Activated T-helper 1 cell treated with anti-CD3 and anti-CD28 coated beads, Interleukin-12 subunit alpha, Interleukin-12 subunit beta, Interleukin-2, Interleukin-4 antibody, amounts not matched to agents 30 ng/mL and 10 ng/mL and 1 ng/mL, durations not matched to agents 14 hours and 24 hours and 36 hours (primary cell): ENCODE measurements around the gene GPR137B. TPM values are rescaled to one million over a fixed set of nuclear protein-coding genes. Genes with fewer than 3 reads are reported as not detected.
A peak's percentile ranks its signal among the peaks of the same experiment; 100 is the strongest.

Experiments used
- DNase-seq: peaks from one replicate; pipeline ENCODE4 v3.0.0; 2021; ENCODE audit warnings: low spot score
- H3K27ac Mint-ChIP-seq: one replicate; pipeline ENCODE4 v1.8.0; 2021; ENCODE audit warnings: mild to moderate bottlenecking, mixed read lengths
- H3K27me3 Mint-ChIP-seq: one replicate; pipeline ENCODE4 v1.8.0; 2022; ENCODE audit warnings: mild to moderate bottlenecking, moderate library complexity, mixed read lengths; ENCODE audit not compliant: insufficient read depth
- H3K36me3 Mint-ChIP-seq: one replicate; pipeline ENCODE4 v1.8.0; 2021; ENCODE audit warnings: low read depth, mixed read lengths
- H3K4me1 Mint-ChIP-seq: one replicate; pipeline ENCODE4 v1.8.0; 2021; ENCODE audit warnings: low read depth, mixed read lengths
- H3K4me3 Mint-ChIP-seq: one replicate; pipeline ENCODE4 v1.8.0; 2021; ENCODE audit warnings: mild to moderate bottlenecking, moderate library complexity, mixed read lengths
- H3K9me3 Mint-ChIP-seq: one replicate; pipeline ENCODE4 v1.8.0; 2021; ENCODE audit warnings: mixed read lengths
- intact Hi-C: fragments of 100-400 bp; cut with micrococcal nuclease; formaldehyde crosslinking; loops from one replicate; pipeline ENCODE4 v1.15.1; 2024
- total RNA-seq: library from RNA; stranded (reverse); gene quantifications from 2 replicates; pipeline ENCODE4 v1.2.3, GENCODE V29; 2022

The GPR137B gene
- total RNA-seq, 1 donor from 2014 or later, result 9.2 TPM

GRCh38 chr1:236103646-236104218 lies 38.6 kb upstream of the GPR137B start:
- Mint-ChIP-seq H3K4me1 (peaks cover 6% of the 10 kb centered on the region), H3K36me3 (no peaks in the 10 kb centered on the region), H3K9me3 (no peaks in the 10 kb centered on the region), H3K4me3 (no peak overlapping the region), H3K27ac (no peak overlapping the region), H3K27me3 (peaks cover 3% of the 10 kb centered on the region)
- peak; percentile 38 for DNase-seq
- intact Hi-C loops, result loop anchor here (1.0 to 2.0 kb wide), 5 partner anchors 387 to 1283 kb away; partner anchors contain the start of gene HEATR1

GRCh38 chr1:236107121-236107907 lies 35.0 kb upstream of the GPR137B start:
- Mint-ChIP-seq H3K27ac (no peak overlapping the region), H3K9me3 (no peaks in the 10 kb centered on the region), H3K36me3 (no peaks in the 10 kb centered on the region), H3K4me3 (no peak overlapping the region), H3K27me3 (peaks cover 2% of the 10 kb centered on the region), H3K4me1 (peaks cover 6% of the 10 kb centered on the region)
- DNase-seq, result no peak
- intact Hi-C loops, result no loop called here

GRCh38 chr1:236108027-236108648 lies 34.2 kb upstream of the GPR137B start:
- intact Hi-C loops, result loop anchor here (2.0 kb wide), 3 partner anchors 35 to 287 kb away; partner anchors contain the start of genes EDARADD and GPR137B
- H3K36me3 Mint-ChIP-seq, result no peaks in the 10 kb centered on the region

GRCh38 chr1:236110137-236110536 lies 32.2 kb upstream of the GPR137B start:
- Mint-ChIP-seq H3K27me3 (peaks cover 4% of the 10 kb centered on the region), H3K36me3 (no peaks in the 10 kb centered on the region), H3K4me3 (no peak overlapping the region), H3K9me3 (no peaks in the 10 kb centered on the region), H3K4me1 (no peaks in the 10 kb centered on the region), H3K27ac (no peak overlapping the region)
- DNase-seq, result no peak
- intact Hi-C loops, result no loop called here

More at GRCh38 chr1:236108027-236108648, 34.2 kb upstream of the GPR137B start:
- Mint-ChIP-seq H3K9me3 (no peaks in the 10 kb centered on the region), H3K27me3 (peaks cover 2% of the 10 kb centered on the region), H3K4me1 (peaks cover 6% of the 10 kb centered on the region), H3K27ac (no peak overlapping the region), H3K4me3 (no peak overlapping the region)
- no peak for DNase-seq

- no peaks in the 10 kb centered on the region for H3K4me1 Mint-ChIP-seq
- no peaks in the 10 kb centered on the region for H3K36me3 Mint-ChIP-seq
- DNase-seq, result no peak
- H3K9me3 Mint-ChIP-seq, result no peaks in the 10 kb centered on the region
- no peak overlapping the region for H3K27ac Mint-ChIP-seq
- intact Hi-C loops, result no loop called here
- no peak overlapping the region for H3K4me3 Mint-ChIP-seq
- H3K27me3 Mint-ChIP-seq, result peaks cover 7% of the 10 kb centered on the region
Observed at GRCh38 chr1:236111527-236112331, 30.6 kb upstream of the GPR137B start.

DNA sequence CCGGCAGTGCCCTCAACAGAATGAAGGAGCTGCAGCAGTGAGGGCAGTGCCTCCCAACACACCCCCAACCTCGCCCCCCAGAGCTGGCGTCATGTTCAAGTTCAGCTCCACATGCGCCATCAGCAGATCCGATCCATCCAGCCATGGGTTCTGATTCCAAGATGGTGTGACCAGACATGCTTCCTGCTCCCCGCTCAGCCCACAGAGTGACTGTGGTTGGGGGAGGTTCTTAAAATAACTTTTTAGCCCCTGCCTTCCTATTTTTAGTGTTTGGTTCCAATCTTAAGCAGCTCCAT lies 30.1 kb upstream of the GPR137B start:
- Mint-ChIP-seq H3K36me3 (no peaks in the 10 kb centered on the region), H3K4me3 (no peak overlapping the region), H3K27ac (no peak overlapping the region), H3K9me3 (no peaks in the 10 kb centered on the region), H3K4me1 (no peaks in the 10 kb centered on the region), H3K27me3 (peaks cover 7% of the 10 kb centered on the region)
- intact Hi-C loops, result no loop called here
- DNase-seq, result no peak

DNA sequence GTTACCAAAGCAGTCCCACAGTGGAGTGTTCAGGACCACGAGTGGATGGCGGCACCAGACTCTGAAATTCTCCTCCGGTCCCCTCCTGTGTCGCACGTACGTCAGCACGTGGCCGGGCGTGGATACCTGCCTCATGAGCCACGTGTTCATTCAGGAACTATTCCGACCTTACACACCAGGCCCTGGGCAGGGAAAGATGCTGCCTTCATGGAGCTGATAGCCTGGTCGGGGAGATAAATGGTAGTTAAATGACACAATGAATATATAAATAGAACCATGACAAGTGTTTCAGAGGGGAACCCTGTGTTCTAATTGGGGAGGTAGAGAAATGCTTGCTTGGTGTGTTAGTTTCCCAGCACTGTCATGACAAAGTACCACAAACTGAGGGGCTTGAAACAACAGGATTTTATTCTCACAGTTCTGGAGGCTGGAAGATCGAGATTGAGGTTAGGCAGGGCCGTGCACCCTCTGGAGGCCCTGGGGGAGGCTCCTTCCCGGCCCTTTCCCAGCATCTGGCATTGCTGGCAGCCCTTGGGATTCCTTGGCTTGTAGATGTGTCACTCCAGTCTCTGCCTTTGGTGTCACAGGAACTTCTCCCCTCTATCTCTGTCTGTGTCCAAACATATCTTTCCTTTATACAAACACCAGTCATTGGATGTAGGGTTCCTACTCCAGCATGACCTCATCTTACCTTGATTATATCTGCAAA lies 28.9 kb upstream of the GPR137B start:
- intact Hi-C loops, result no loop called here
- Mint-ChIP-seq H3K27me3 (peaks cover 7% of the 10 kb centered on the region), H3K27ac (no peak overlapping the region), H3K36me3 (no peaks in the 10 kb centered on the region), H3K4me3 (no peak overlapping the region), H3K9me3 (no peaks in the 10 kb centered on the region), H3K4me1 (no peaks in the 10 kb centered on the region)
- DNase-seq, result no peak

GRCh38 chr1:236114076-236114747 lies 28.1 kb upstream of the GPR137B start:
- H3K4me1 Mint-ChIP-seq, result no peaks in the 10 kb centered on the region
- no peak overlapping the region for H3K27ac Mint-ChIP-seq
- H3K27me3 Mint-ChIP-seq, result peaks cover 7% of the 10 kb centered on the region
- H3K36me3 Mint-ChIP-seq, result no peaks in the 10 kb centered on the region
- intact Hi-C loops, result no loop called here
- H3K4me3 Mint-ChIP-seq, result no peak overlapping the region
- no peaks in the 10 kb centered on the region for H3K9me3 Mint-ChIP-seq
- no peak for DNase-seq

GRCh38 chr1:236117710-236118109 lies 24.6 kb upstream of the GPR137B start:
- Mint-ChIP-seq H3K36me3 (no peaks in the 10 kb centered on the region), H3K4me3 (no peak overlapping the region), H3K27ac (no peak overlapping the region), H3K4me1 (peaks cover 28% of the 10 kb centered on the region), H3K9me3 (no peaks in the 10 kb centered on the region), H3K27me3 (peaks cover 9% of the 10 kb centered on the region)
- intact Hi-C loops, result no loop called here
- DNase-seq, result no peak

DNA sequence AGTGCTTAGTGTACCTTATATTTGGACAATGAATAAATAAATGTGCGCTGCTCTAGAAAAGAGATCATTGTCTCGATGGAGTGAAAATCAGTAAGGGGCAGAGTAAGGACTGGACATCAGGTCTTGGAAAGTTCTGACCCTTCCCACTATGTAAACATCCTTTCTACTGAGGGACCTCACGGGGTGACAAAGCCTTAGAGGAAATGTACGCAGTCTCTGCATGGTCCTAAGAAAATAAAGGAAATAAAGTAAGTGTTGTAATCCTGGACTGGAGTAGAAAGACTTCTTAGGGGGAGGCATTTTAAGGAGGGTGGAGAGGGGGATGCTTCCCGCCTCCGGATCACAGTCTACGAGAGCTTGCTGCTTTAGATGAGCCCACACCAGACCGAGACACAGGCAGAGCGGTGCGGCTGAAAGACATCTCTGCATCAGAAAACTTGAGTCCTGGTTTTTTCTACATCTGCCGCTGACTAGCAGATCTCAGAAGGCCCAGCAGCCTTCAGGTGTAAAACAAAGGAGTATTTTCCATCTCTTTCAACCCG lies 22.3 kb upstream of the GPR137B start:
- Mint-ChIP-seq H3K9me3 (no peaks in the 10 kb centered on the region), H3K27me3 (peaks cover 11% of the 10 kb centered on the region), H3K36me3 (no peaks in the 10 kb centered on the region), H3K4me3 (no peak overlapping the region), H3K4me1 (peaks cover 28% of the 10 kb centered on the region), H3K27ac (no peak overlapping the region)
- intact Hi-C loops, result loop anchor here (1.0 to 5.0 kb wide), 5 partner anchors 97 to 482 kb away; partner anchors contain the start of genes HEATR1 and LGALS8
- no peak for DNase-seq

GRCh38 chr1:236120721-236121153 lies 21.6 kb upstream of the GPR137B start:
- Mint-ChIP-seq H3K27ac (peak overlapping the region; percentile 36), H3K4me3 (peak overlapping the region; percentile 57), H3K4me1 (peaks cover 28% of the 10 kb centered on the region), H3K9me3 (no peaks in the 10 kb centered on the region), H3K27me3 (peaks cover 15% of the 10 kb centered on the region), H3K36me3 (no peaks in the 10 kb centered on the region)
- intact Hi-C loops, result loop anchor here (1.0 to 5.0 kb wide), 5 partner anchors 97 to 482 kb away; partner anchors contain the start of genes HEATR1 and LGALS8
- DNase-seq, result no peak
